PC-3 (cell line): Measurements from ENCODE around the gene VTA1.

ENCODE experiments used
- EZH2 ChIP-seq: fragments of 300-600 bp; sonication (generic); IDR thresholded peaks from one replicate; pipeline ENCODE4 v1.6.1; 2017; ENCODE audit warnings: antibody characterized with exemption, mild to moderate bottlenecking, low read length; ENCODE audit not compliant: unreplicated experiment
- TF ChIP-seq, protein P1 (sequence below): fragments of 300-600 bp; sonication (generic); conservative IDR thresholded peaks from 2 replicates; pipeline ENCODE4 v1.5.1; 2017; ENCODE audit warnings: antibody characterized with exemption, low read depth, mild to moderate bottlenecking, low read length

DNA sequence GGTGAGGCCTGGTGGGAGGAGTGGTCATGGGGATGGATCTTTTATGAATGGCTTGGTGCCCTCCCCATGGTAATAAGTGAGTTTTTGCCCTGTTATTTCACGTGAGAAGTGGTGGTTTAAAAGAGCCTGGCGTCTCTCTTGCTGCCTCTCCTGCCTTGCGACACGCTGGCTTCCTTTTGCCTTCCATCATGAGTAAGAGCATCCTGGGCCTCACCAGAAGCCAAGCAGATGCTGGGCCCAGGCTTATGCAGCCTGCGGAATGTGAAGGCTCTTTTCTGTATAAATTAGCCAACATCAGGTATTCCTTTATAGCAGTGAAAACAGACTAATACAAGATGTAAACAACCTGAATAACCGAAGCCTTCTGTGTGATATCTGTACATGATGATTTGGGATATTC is 27.6 kb downstream of the VTA1 start:
- TF ChIP-seq EZH2 = no peak
- TF ChIP-seq, protein P1, sequence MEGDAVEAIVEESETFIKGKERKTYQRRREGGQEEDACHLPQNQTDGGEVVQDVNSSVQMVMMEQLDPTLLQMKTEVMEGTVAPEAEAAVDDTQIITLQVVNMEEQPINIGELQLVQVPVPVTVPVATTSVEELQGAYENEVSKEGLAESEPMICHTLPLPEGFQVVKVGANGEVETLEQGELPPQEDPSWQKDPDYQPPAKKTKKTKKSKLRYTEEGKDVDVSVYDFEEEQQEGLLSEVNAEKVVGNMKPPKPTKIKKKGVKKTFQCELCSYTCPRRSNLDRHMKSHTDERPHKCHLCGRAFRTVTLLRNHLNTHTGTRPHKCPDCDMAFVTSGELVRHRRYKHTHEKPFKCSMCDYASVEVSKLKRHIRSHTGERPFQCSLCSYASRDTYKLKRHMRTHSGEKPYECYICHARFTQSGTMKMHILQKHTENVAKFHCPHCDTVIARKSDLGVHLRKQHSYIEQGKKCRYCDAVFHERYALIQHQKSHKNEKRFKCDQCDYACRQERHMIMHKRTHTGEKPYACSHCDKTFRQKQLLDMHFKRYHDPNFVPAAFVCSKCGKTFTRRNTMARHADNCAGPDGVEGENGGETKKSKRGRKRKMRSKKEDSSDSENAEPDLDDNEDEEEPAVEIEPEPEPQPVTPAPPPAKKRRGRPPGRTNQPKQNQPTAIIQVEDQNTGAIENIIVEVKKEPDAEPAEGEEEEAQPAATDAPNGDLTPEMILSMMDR = no peak
